GM12864 (cell line): ENCODE measurements around the gene TEKT2.

Experiments
- DNase-seq: peaks from one replicate; pipeline ENCODE4 v3.0.0-alpha.2; 2011; ENCODE audit warnings: low read depth
- H3K4me3 ChIP-seq: 2 replicates; pipeline ENCODE4 v1.5.1; 2011; ENCODE audit warnings: mild to moderate bottlenecking, low read depth, low read length, control low read depth
- CTCF ChIP-seq: IDR thresholded peaks from 2 replicates; pipeline ENCODE4 v1.5.1; 2011; ENCODE audit warnings: low read depth, mild to moderate bottlenecking, moderate library complexity, low read length, control low read depth, inconsistent platforms; ENCODE audit errors: missing control alignments

Gene TEKT2

GRCh38 chr1:36092166-36092797 is 8.4 kb downstream of the TEKT2 start:
- DNase-seq = no peak
- no peak overlapping the region for H3K4me3 ChIP-seq
- no peak for TF ChIP-seq CTCF

- DNase-seq = no peak
- no peak overlapping the region for H3K4me3 ChIP-seq
- TF ChIP-seq CTCF = no peak
Measured at GRCh38 chr1:36092798-36093185, 8.9 kb downstream of the TEKT2 start.

- no peak overlapping the region for H3K4me3 ChIP-seq
- no peak for TF ChIP-seq CTCF
- no peak for DNase-seq
Measured at GRCh38 chr1:36093226-36093625, 9.3 kb downstream of the TEKT2 start.

- no peak for TF ChIP-seq CTCF
- DNase-seq = no peak
- no peak overlapping the region for H3K4me3 ChIP-seq
Measured at GRCh38 chr1:36093929-36094328, 10.0 kb downstream of the TEKT2 start.

GRCh38 chr1:36094621-36095061 is 10.7 kb downstream of the TEKT2 start:
- H3K4me3 ChIP-seq = no peak overlapping the region
- DNase-seq = no peak
- no peak for TF ChIP-seq CTCF

GRCh38 chr1:36095760-36096405 is 12.0 kb downstream of the TEKT2 start:
- H3K4me3 ChIP-seq = no peak overlapping the region
- no peak for TF ChIP-seq CTCF
- no peak for DNase-seq
